Stimulated activated CD8-positive, alpha-beta memory T cell treated with anti-CD3 and anti-CD28 coated beads, Interleukin-12 subunit alpha, Interleukin-12 subunit beta, amount 100 ng/mL, for 24 hours (primary cell): Measurements from ENCODE around the gene KCNJ4.

Experiments
- DNase-seq: peaks from one replicate; pipeline ENCODE4 v3.0.0-alpha.2; 2020; ENCODE audit errors: extremely low read depth

Gene KCNJ4

DNA sequence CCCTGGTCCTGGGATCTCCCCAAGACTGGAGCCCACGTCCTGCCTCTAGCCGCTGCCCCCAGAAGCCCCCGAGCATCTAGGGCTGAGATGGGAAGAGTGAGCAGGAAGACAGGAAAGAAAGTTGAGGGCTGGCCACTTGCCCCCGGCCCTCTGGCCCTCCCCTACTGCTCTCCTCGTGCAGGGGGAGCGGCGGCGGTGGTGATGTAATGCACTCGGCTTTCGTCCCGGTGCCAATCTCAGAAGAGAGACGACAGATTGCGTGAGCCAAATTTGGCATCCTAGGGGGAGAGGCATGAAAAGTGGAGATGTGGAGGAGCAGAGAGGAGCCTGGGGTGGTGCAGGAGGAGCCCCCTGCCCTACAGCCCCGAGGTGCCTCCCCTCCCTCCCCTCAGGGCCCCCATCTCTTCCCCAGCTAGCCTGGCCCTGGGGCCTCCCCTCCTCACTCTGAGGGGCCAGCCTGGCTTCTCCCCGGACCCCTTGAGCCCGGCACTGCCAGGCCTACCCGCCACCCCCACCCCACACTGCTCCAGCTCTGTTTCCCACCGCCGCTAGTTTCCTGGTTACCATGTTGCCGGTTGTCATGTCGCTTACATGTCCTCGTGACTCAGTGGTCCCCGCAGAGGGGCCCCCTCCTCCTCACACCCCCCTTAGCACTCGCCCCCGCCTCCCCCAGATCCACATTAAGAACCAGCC, 2.5 kb downstream of the KCNJ4 start:
- DNase-seq = no peak

DNA sequence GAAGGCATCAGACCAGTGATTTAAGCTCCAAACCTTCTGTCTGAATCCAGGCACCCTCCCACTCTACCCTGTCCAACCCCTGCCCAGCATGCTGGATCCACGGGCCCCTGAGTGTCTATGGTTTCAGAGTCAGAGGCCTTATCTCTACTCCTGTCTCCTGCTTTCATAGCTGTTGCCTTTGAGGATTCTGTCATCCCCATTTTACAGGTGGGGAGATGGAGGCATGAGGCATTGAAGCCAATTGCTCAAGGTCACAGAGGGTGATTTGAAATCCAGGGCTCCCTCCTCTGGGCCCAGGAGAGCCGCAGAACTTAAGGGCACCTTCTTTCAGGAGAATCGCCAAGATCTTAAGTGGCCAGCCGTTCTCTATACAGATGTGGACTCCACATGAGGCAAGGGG, 3.1 kb downstream of the KCNJ4 start:
- DNase-seq = no peak

DNA sequence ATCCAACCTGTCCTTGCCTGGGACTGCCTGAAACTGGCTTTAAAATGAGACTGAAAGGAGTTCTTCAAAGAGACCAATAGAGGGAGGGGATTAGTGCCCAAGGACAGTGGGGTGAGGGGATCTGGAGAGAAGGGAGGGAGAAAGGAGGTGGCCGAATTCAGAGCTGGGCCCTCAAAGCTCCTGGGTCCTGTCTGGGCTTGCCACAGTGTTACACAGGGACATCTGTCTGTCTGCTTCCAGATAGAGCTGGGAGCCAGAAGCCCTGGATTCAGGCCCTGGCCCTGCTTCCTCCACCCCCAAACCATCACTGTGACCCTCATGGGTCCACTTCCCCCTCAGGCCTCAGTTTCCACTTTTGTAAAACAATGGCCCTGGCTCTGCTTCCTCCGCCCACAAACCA, 3.6 kb downstream of the KCNJ4 start:
- DNase-seq = no peak

DNA sequence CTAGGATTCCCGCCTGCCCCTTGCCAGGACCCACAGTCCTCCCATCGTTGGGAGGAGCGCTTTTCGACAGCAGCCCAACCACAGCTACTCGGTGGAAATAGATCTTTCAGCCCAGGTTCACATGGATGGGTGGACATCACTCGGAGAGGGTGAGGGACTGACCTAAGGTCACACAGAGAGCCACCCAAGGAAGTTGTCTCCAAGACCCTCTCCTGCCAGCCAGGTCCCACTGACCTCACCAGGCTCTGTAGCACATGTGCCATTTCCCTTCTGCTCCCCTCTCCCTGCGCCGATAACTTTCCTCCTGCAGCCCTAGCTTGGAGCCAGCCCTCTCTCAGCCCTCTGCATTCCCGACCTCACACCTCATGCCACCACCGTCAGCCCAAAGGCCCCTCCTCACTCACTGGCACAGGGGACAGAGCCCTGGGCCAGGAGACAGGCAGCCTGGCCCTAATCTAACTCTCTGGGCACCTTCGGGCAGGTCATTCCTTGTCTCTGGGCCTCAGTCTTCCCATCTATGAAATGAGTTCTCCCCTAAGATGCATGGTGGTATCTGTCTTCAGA, 4.7 kb downstream of the KCNJ4 start:
- DNase-seq = no peak

DNA sequence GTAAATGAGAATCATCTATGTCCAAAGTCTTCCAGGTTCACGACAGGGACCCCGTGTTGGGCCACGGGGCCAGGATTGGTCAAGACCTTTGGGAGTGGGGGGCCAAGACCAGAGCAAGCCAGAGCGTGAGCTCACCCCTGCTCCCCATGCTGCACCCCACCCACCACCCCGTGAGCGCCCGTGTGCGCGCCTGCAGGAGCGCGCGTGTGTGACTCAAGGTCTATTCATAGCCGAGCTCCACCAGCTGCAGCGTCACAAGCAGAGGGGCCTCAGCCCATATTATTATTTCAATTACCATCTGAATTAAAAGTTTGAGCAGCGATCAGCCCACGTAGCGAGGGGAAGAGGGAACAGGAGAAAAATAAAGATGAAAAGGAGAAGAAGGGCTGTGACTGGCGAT, 5.2 kb downstream of the KCNJ4 start:
- no peak for DNase-seq

DNA sequence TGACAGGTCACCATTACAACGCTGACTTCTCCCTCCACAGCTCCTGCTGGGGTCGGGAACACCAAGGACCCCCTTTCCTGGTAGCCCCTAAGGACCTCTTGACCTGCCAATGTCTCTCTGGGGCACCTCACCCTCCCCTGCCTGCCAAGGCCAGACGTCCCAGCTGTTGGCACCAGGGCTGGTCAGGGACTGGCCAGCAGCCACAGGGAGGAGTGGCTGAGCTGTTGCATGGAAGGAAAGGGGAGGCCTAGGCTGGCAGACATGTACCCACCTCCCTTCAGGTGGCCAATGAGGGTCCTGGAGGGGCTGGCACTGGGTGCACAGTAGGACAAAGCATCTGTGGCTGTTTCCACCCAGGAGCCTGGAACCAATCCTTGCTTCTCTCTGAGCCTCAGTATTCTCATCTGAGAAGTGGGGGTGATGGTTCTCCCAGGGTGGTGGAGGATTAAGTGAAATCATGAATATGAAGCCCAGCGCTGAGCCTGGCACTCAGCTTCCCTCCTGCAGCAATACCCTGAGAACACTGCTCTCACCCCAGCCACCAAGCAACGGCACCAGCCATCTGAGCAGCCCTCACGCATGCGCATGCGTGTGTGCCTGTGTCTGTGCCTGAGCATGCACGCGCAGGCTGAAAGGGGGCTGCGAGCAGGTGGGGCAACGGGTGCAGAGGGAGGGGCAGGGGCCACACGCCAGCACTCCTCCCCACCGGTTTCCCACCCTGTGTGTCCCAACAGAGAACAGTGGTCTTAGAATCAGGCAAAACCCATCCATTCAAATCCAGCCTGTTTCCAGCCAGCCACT, 5.9 kb downstream of the KCNJ4 start:
- no peak for DNase-seq

DNA sequence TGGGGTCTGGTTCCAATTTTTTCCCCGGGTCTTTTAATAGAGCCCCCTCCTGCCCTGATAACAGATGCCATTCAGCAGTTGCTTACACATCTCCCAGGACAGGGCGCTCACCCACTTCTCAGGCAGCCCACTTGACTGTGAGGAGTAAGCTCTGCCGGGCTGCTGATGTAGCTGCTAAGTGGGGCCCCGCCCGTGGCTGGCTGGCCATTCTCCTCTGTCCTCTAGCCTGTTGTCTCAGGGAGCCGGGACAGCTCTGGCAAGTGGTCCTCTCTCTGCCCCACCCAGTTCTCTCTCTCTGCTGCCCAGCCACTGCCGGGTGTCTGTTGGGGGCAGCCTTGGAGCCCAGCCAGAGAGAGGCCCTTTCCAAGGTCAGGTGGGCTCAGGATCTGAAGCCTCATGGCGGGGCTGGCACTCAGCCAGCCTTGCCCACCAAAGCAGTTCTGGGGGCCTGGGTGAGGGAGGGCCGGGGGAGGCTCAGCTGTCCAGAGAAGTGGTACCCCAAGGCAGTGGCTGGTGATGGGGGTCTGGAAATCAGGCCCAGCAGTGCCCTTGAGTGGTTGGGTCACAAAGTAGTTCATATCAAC, 8.9 kb downstream of the KCNJ4 start:
- DNase-seq = no peak

DNA sequence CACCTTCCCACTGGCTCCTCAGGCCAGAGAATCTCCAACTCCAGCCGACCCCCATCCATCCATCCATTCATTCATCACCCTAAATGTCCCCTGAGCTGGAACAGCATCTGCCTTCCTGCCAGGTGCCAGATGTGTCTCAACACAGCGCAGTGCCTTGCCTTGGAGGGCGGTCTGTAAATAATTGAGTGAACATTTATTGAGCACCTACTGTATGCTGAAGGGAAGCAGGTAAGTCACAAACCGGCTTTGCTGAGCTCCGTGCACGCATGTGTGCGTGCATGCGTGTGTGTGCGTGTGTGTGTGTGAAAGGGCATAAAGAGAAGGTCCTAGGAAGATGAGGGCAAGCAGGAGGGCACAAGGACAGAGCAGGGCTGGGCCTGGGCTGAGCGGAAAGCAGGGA, 10.2 kb downstream of the KCNJ4 start:
- no peak for DNase-seq

DNA sequence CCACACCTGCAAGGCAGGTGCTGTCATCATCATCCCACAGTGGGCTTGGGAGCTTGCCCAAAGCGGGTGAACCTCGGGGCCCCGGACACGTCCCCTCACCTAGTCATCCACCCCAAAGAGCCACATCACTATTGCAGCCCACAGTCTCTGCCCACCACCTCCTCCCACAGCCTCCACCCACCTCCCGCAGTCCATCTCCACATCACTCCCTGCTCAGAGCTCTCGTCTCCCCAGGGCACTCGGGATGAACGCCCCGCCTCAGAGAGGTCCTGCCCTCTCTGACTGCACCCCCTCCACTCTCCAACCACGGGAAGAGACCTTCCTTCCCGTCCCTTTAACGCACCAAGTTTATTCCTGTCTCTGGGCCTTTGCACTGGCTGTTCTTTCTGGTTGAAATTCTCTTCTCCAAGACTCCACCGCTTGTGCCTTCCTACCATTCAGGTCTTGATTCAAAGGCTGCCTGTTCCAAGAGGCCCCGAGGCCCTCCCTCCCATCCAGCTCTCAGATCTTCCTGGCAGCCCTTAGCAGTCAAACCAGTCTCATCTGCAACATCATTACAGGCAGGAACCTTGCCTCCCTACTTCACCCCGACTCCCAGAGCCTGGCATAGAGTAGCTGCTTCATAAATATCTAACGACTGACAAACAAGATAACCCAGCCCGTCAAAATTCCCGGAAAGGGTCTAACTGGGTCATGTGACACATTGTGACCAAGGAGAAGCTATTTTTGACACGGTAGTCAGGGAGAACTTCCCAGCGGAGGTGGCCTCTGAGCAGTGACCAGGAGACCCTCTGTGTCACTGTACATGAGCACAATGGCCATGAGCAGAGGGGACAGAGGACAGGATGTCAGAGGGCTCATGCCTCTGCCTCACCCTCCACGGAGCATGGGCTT, 11.1 kb downstream of the KCNJ4 start:
- no peak for DNase-seq

DNA sequence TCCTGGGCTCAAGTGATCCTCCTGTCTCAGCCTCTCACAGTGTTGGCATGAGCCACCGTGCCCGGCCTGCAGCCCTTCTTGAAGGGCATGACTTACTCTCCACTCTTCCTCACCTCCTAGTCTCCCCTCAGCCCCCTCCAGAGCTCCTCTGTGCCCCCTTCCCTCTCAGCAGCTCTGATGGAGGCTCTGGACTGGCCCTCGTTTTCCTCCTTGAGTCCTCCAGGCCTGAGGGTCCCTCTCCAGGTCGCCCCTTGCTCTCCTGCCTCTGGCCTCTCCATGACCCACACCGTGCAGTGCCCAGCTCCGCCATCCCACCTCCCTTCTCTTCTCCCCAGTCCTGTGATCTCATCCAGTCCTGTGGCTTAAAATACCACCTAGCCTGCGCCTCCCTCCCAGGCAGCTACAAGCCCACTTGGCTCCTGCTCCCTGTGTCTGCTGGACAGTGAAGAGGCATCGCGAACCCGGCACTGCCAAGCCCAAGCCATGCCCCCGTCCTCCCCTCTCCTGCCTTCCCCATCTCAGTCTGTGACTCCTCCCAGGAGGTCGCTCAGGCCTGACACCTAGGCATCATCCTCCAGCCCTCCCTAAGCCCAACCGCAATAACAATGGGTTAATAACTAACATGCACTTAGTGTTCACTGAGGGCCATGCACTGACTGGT, 11.9 kb downstream of the KCNJ4 start:
- no peak for DNase-seq

DNA sequence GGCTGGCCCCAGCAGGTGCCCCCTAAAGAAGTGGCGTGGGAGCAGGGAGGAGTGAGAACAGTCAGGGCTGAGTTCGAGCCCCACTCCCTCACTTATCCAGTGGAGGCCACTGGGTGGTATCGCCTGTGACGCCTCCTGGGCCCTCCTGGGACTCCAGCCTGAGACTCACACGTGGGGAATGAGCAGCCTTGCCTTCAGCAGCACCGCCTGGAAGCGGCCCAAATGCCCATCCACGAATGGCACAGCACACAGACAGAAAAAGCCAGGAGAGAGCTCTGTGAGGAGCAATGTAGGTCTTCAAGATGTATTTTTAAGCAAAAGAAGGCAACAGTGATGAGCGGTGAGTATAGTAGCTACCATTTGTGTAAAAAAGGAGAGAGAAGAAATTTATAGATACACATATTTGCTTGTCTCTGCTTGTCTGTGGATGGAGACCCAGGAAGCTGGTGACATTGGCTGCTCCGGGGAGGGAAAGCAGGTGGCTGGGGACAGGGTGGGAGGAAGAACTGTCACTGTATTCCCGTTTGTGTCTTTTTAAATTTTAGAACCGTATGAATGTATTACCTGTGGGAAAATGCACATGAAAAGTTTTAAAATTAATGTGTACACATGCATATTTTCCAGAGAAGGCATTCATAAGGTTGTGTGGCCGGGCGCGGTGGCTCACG, 13.2 kb downstream of the KCNJ4 start:
- no peak for DNase-seq

DNA sequence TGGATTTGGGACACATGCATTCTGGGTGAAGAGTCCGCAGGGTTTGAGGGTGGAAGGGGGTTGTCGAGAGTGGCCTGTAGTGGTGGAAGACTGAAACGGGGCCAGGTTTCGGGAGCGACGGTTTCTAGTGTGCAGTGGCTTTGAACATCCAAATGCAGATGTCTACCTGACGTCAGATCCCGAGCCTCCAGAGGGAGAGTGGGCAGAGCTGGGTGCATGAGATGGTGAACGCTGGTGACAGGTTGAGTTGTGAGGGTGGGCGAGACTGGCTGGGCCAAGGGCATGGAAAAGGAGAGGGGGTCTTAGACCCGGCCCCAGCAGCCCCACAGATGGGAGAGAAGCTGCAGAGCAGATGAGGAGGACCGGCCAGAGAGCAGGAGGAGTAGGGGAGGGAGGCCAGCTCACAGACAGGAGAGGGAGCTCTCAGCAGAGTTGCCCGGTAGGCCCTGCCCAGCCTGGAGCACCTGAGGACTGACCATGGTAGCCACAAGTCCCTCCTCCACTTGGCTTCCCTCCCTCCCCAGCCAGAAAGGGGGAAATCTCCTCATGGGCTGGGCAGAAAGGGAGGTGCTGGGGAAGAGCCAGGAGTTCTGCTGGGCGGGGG, 14.2 kb downstream of the KCNJ4 start:
- DNase-seq = no peak

DNA sequence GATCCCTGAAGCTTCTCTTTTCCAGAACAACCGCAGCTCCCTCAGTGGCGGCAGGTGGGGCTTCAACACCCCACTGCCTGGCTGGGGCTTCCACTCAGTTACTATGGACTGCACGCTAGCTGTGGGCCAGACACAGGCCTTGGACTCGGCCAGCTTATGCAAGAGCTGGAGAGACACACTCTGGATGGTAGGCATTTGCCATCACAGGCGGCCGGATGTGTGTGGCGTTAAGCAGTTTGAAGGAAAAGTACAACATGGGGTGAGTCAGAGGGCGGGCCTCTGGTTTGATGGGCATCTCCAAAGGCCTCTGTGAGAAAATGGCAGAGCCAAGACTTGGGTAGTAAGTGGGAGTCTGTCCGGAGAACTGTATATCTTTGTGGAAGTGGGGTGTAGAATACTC, 17.6 kb downstream of the KCNJ4 start:
- no peak for DNase-seq

DNA sequence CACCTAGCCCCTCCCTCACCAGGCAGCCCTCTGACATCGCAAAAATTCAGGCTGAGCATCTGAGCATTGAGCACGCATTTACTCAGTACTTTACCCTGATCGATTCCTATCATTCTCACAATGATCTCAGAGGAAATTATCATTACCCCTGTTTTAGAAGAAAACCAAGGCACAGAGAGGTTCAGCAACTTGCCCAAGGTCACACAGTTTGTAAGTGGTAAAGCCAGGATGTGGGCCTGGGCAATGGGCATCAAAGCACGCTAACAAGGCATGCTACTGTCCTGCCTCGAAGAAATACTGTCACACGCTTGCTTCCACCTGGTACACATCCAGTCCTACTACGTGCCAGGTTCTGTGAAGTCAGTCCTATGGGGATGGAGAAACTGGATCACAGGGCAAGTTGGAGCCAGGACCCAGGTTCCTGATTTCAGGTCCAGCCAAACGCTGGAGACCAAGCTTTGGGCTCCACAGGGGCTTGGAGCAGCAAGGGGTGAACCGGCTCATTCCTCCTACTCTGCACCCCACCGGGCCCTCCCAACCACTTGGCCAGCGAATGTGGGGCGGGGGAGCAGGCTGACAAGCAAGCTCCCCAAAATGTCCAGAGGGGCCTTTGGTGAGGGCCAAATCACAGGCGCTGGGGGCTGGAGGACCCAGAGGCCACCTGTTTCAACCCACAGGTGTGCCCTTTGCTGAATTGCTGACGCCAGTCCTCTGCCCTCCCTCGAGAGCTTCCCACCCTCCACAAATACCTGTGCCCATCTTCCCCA, 18.2 kb downstream of the KCNJ4 start:
- DNase-seq = no peak

DNA sequence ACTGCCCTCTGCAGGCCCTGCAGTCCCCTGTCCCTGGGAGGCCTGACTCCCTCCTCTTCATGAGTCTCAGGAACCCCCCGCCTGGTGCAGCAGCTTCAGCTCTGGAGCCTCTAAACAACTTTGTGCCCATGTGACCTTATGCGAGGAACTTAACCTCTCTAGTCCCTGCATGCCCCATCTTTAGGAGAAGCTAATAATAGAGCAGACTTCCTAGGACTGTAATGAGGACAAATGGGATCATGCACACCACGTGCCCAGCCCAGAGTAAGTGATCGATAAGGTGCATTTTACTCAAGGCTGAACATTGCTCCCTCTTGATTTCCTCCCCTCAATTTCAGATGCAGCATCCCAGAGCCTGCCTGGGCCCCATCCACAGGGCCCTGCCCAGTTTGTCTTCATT, 19.0 kb downstream of the KCNJ4 start:
- DNase-seq = no peak

DNA sequence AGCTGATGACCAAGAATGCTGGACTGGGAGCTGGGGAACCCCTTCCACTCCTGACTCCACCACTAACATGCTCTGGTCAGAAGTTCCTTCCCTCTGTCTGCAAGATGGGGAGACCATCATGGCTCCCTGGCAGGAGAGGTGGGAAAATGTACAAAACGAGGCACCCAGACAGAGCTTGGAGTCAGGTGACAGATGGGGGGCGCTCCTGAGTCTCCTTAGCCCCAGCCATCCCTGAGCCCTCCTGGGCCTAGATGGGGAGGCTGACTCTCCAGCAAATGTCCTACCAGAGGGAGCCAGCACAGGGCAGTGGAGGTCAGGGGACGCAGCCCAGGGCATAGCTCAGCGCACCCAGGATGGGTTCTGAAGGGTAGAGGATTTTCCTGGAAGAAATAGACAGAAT, 20.0 kb downstream of the KCNJ4 start:
- no peak for DNase-seq

DNA sequence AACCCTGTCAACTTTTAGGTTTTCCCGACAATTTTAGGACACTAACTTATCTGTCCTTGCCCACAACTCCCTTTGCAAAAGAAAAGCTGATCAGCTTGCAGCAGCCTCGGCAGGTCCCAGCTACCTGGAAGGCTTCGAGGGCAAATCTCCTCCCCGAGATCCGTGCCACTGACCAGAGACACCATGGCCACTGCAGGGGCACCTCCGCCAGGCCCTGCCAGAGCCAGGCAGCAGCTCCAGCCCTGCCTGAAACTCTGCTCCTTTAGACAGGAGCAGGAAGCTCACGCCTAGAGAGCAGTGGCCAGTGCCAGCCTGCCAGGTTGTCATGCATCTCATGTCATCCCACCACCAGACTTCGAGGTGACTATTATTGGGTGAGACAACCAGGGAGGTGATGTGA, 21.1 kb downstream of the KCNJ4 start:
- no peak for DNase-seq

DNA sequence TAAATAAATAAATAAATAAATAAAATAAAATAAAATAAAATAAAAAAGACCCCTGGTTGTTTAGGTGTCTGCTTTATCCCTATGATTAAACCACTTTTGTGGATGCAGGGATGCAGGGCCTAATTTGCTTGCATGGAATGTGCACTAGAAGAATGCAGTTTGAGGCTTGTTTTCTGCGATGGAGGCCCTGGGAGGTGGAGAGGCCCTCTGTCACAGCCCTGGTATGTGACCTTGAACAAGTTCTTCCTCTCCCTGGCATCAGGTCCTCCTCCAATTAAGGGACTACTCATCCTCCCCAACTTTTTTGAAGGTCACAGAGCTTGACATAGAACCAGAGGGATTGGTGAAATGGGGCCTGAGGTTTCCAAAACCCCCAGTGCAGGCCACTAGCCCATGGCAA, 22.7 kb downstream of the KCNJ4 start:
- no peak for DNase-seq

DNA sequence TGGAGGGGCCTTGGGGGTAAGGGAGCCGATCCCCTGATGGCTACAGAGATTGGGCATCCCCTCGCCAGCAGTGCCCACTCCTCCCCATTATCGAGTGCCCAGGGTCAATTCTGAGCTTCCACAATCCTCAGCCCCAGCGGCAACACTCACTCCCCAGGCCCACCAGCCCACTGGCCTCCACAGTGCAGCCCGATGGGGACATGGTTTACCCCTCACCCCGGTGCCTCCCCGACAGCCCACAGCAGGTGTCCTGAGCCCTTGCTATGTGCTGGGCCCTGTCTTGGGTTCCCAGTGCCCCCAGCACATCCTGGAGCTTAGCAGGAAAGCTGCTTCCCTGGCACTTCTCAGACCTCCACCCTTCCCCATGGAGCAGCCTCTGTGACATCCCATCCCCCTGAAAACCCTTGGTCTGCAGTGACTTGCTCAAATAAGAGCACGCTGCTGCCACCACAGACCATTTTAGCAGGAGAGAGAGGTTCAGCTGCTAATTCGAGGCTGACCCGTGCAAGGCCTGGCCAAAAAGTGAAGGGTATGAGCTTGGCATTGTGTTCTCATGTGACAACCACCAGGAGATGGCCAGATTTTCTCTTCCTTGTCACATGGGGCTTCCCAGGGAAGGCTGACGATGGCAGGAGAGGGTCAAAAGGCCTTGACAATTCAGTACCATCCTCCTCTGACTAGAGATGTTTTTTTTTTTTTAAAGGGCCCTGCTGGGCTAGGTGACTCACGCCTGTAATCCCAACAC, 23.6 kb downstream of the KCNJ4 start:
- DNase-seq = no peak
